H7 (cell line): ENCODE data around the gene STOML2. TPM values are rescaled to one million over a fixed set of nuclear protein-coding genes. Genes with fewer than 3 reads are reported as not detected.

Experiments
- DNase-seq: peaks from one replicate; pipeline ENCODE4 v3.0.0; 2012
- H3K27me3 ChIP-seq: 2 replicates; pipeline ENCODE4 v1.6.0; 2011; ENCODE audit warnings: mild to moderate bottlenecking, low read length; ENCODE audit not compliant: control insufficient read depth, insufficient read depth
- H3K36me3 ChIP-seq: replicated peaks from 2 replicates; pipeline ENCODE4 v1.5.1; 2011; ENCODE audit warnings: low read length; ENCODE audit not compliant: control insufficient read depth, insufficient read depth
- H3K4me3 ChIP-seq: 2 replicates; pipeline ENCODE4 v1.5.1; 2011; ENCODE audit warnings: low read depth, mild to moderate bottlenecking, control low read depth, low read length, moderate library complexity; ENCODE audit not compliant: insufficient read depth
- total RNA-seq: library from RNA; depleted of rRNA; stranded (reverse); fragments of >200 nt; shearing (Covaris generic); gene quantifications from 2 replicates; pipeline ENCODE4 v1.2.3, GENCODE V29; 2014

STOML2 gene
- total RNA-seq, 1 experiment from 2014 or later = 244 TPM

DNA sequence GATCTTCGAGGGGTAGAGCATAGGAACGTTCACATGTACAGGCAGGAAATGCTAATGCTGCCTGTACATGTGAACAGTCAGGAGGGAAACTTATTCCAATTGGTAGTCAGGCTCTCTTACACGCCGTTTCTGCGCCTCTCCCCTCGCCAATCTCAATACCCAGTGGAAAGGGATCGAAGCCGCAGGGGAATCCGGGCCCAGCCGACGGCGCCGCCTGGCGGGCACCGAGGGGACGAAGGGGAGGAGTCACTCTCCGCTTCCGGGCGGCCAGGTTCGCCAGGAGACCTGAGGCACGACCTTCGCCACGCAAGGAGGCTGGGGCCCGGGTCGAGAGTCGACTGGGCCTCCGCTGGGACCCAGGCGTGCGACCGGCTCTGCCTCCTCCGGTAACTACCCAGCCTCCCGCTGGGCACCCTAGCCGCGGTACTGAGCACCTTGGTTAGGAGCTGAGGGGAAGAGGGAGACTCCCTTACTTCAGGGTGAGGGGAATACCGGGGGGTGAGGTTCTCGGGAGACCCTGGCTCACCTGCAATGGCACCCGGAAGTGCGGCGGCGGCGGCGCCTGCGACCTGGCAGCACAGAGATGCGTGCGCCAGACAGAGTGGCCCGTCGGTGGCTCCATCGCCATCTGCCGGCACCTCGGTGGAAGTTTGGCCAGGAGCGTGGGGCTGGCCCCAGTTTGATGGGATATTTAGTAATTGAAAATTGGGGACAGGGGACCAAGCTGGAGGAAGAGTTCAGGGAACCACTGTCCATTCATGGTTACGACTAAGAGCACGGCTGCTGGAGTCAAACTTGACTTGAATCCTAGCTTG, 6.7 kb downstream of the STOML2 start, which contains the start of gene PIGO:
Gene PIGO (minus strand): TSS at position 557 of the 815 bp plus-strand sequence. CDS start 1,026 bp downstream, outside the sequence.
- DNase-seq = peak; percentile 97
- Histone ChIP-seq H3K36me3 (peaks cover 27% of the 10 kb centered on the region), H3K4me3 (peak within 1 kb of the TSS; percentile 93), H3K27me3 (no peaks in the 10 kb centered on the region)

DNA sequence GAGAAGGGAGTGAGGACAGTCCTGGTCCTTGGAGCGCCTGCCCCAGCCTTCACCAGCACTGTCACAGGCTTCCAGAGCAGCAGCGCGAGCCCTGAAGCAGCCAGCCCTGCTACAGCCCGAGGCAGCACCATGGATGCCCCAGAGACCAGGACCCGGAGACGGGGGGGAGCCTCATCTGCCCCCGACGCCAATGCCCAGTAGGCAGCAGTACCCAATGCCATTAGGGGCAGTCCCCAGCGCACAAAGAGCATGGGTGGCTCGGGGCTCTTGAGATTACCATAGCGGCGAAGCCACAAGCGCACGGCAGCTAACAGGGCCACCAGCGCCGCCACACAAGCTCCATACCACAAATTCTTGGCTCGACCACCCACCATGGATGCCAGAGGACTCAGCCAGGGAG, 11.4 kb downstream of the STOML2 start:
- Histone ChIP-seq H3K36me3 (peaks cover 38% of the 10 kb centered on the region), H3K27me3 (no peaks in the 10 kb centered on the region), H3K4me3 (no peak overlapping the region)
- DNase-seq = no peak

DNA sequence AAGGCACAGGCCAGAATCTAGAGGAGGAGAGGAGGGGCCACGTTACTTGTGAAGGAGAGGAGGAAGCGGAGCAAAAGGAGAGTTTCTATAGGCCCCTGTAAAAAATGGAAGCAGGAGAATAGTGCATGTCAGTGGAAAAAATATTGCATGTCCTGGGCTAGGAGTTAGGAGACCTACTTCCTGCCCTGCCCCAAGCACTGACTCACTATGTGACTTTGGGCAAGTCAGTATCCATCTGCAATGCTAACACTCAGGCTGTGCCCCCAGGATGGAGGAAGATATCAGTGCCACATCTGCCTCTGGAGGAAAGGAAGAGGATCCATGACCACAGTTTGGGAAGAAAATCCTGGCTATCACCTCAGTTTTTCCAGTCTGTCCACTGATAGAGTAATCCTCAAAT, 13.5 kb downstream of the STOML2 start:
- peaks cover 38% of the 10 kb centered on the region for H3K36me3 ChIP-seq
- no peaks in the 10 kb centered on the region for H3K27me3 ChIP-seq
- DNase-seq = no peak
- no peak overlapping the region for H3K4me3 ChIP-seq

GRCh38 chr9:35085078-35085477, 17.9 kb downstream of the STOML2 start:
- peaks cover 17% of the 10 kb centered on the region for H3K36me3 ChIP-seq
- H3K27me3 ChIP-seq = no peaks in the 10 kb centered on the region
- H3K4me3 ChIP-seq = no peak overlapping the region
- DNase-seq = no peak

DNA sequence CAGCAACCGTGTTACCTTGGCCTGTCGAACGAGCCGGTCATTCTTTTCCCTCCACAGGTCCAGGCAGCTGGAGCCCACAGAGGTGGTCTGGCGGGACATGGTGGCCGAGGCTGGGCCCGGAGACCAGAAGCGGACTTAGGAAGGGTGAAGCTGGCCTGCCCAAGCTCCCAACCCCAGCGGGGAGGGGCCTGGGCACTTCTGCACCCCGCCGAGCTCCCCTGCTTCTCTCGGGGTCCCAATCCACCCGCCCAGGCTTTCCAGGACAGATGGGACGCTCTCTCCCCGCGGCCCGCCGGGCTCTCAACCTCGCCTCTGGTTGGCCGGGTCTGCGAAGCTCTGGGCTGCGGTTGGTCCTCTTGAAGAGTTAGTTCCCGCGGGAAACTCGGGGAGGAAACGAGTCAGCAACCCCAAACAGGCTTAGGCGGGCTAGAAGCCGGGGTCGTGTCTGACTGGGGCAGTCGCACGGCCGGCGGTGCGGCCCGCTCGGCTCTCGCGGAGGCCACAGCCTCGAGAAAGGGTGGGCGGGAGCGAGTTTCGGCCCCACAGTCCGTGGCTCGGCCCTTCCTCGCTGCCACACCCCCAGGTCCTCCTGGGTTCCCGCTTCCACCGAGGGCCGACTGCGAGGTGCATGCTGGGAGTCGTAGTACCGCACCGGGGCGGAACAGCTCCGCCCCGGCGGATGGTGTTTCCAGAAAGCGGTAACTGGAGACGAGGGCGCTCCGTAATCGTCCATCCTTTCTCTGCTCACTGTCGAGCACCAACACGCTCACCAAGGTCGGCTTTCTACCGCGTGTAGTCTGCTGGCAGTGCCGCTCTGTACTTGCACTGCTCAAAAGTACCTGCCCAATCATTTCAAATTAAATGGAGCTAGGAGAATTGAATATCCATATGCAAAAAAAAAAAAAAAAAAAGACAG, 23.2 kb downstream of the STOML2 start, which contains the start of gene FANCG:
Gene FANCG (minus strand): TSS at position 517 of the 916 bp plus-strand sequence. CDS start 418 bp downstream, at position 99.
- H3K36me3 ChIP-seq = peaks cover 20% of the 10 kb centered on the region
- peak; percentile 96 for DNase-seq
- peak within 1 kb of the TSS; percentile 79 for H3K4me3 ChIP-seq
- H3K27me3 ChIP-seq = no peaks in the 10 kb centered on the region

- DNase-seq = peak; percentile 56
These were observed 23.9 kb downstream of the STOML2 start for GRCh38 chr9:35079041-35079425.

DNA sequence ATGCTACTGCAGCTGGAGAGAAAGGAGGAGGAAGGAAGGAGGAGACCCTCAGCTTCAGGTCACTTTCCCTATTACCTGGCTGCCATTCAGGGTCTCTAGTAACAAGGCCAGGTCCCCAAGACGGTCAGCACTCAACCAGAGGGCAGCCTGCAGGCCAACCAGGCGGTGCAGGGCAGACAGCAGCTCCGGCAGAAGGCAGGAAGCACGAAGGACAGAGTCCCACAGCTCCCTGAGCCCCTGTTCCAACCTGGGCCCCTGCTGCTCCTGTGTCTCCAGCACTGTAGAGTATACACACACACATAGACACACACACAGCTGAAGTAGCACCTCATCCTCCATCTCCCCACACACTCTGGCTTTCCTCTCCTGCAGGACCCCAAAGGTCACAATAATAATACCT, 24.9 kb downstream of the STOML2 start:
- Histone ChIP-seq H3K4me3 (no peak overlapping the region), H3K27me3 (no peaks in the 10 kb centered on the region), H3K36me3 (peaks cover 29% of the 10 kb centered on the region)
- no peak for DNase-seq

More at GRCh38 chr9:35079041-35079425, 23.9 kb downstream of the STOML2 start:
- Histone ChIP-seq H3K36me3 (peaks cover 25% of the 10 kb centered on the region), H3K4me3 (peak overlapping the region; percentile 79), H3K27me3 (no peaks in the 10 kb centered on the region)

GRCh38 chr9:35076848-35077247, 26.1 kb downstream of the STOML2 start:
- H3K4me3 ChIP-seq = no peak overlapping the region
- H3K36me3 ChIP-seq = peaks cover 29% of the 10 kb centered on the region
- no peaks in the 10 kb centered on the region for H3K27me3 ChIP-seq
- no peak for DNase-seq

- no peak for DNase-seq
- H3K4me3 ChIP-seq = no peak overlapping the region
- H3K36me3 ChIP-seq = peaks cover 29% of the 10 kb centered on the region
- no peaks in the 10 kb centered on the region for H3K27me3 ChIP-seq
These were observed 27.6 kb downstream of the STOML2 start for GRCh38 chr9:35075358-35075757.

- no peak for DNase-seq
- Histone ChIP-seq H3K4me3 (no peak overlapping the region), H3K36me3 (peaks cover 29% of the 10 kb centered on the region), H3K27me3 (no peaks in the 10 kb centered on the region)
These were observed 28.1 kb downstream of the STOML2 start for GRCh38 chr9:35074791-35075190.

- Histone ChIP-seq H3K36me3 (peaks cover 29% of the 10 kb centered on the region), H3K4me3 (no peak overlapping the region), H3K27me3 (no peaks in the 10 kb centered on the region)
- DNase-seq = no peak
These were observed 28.8 kb downstream of the STOML2 start for GRCh38 chr9:35074141-35074540.

DNA sequence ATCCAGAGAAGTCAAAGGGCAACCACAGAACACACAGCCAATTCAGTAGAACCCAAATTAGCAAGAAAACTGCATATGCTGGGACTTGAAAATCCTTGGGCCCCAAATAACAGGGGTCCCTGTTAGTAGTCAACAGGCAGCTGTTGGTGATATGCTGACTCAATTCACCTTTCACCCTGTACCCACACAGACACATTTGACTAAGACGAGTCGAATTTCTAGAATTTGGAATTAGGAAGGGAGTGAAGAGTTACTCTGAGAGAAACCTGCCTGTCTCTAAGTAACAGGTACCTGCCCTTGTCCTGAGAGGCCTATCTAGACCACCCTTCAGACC, 29.7 kb downstream of the STOML2 start:
- no peaks in the 10 kb centered on the region for H3K27me3 ChIP-seq
- H3K4me3 ChIP-seq = 0 out of 2 replicates have a peak overlapping the region, but pooled peaks have one; percentile 8
- DNase-seq = no peak
- H3K36me3 ChIP-seq = peaks cover 34% of the 10 kb centered on the region

GRCh38 chr9:35072461-35073278, 30.3 kb downstream of the STOML2 start, which contains the start of gene VCP:
Gene VCP, minus strand, starts transcription at chr9:35072625. Its CDS starts 272 bp downstream, at chr9:35072353.
- peaks cover 40% of the 10 kb centered on the region for H3K36me3 ChIP-seq

More at GRCh38 chr9:35072461-35073278, 30.3 kb downstream of the STOML2 start, which contains the start of gene VCP:
- H3K4me3 ChIP-seq = peak within 1 kb of the TSS; percentile 97
- no peaks in the 10 kb centered on the region for H3K27me3 ChIP-seq
- DNase-seq = peak; percentile 99
